RWPE1 (cell line): Measurements from ENCODE around the gene SEMA6A.

Experiments used
- CTCF ChIA-PET: fragments of 350-600 bp; sonication (Branson Sonifier 250); formaldehyde crosslinking; extraction: SDS; loops from one replicate; lab custom pipeline; 2021; lab: Yijun Ruan, JAX
- POLR2A ChIA-PET: fragments of 400-600 bp; formaldehyde crosslinking; extraction: SDS; loops from one replicate; lab custom pipeline; 2020; ENCODE audit warnings: antibody characterized with exemption; ENCODE audit not compliant: low non-redundant PET; lab: Yijun Ruan, JAX
- DNase-seq: peaks from one replicate; pipeline ENCODE4 v3.0.0; 2012; ENCODE audit warnings: low spot score
- H3K27ac ChIP-seq: fragments of 450-650 bp; 2 replicates; pipeline ENCODE4 v1.5.1; 2017
- CTCF ChIP-seq: fragments of 450-650 bp; conservative IDR thresholded peaks from 2 replicates; pipeline ENCODE4 v1.5.1; 2017; ENCODE audit warnings: low read depth, mild to moderate bottlenecking

The SEMA6A gene

GRCh38 chr5:116530276-116530675 lies 44.3 kb downstream of the SEMA6A start:
- POLR2A ChIA-PET = no interaction called here
- CTCF ChIA-PET = interaction anchor here (0.5 to 0.7 kb wide), 2 partner anchors 17 to 1805 kb away, joined by 3 to 4 read pairs; no protein-coding TSS in a partner anchor
- DNase-seq = no peak

GRCh38 chr5:116529615-116530014 lies 45.0 kb downstream of the SEMA6A start:
- TF ChIP-seq CTCF = no peak
- ChIA-PET CTCF (no interaction called here), POLR2A (no interaction called here)
- no peak for DNase-seq
- H3K27ac ChIP-seq = no peak overlapping the region

More at GRCh38 chr5:116530276-116530675, 44.3 kb downstream of the SEMA6A start:
- no peak overlapping the region for H3K27ac ChIP-seq
- TF ChIP-seq CTCF = no peak

- POLR2A ChIA-PET = no interaction called here
- TF ChIP-seq CTCF = no peak
- H3K27ac ChIP-seq = no peak overlapping the region
- CTCF ChIA-PET = no interaction called here
- DNase-seq = no peak
Measured at GRCh38 chr5:116528519-116529234, 45.9 kb downstream of the SEMA6A start.

GRCh38 chr5:116527582-116527981 lies 47.0 kb downstream of the SEMA6A start:
- no peak for DNase-seq
- CTCF ChIA-PET = no interaction called here
- no peak overlapping the region for H3K27ac ChIP-seq
- POLR2A ChIA-PET = no interaction called here
- no peak for TF ChIP-seq CTCF

- CTCF ChIA-PET = no interaction called here
- no peak overlapping the region for H3K27ac ChIP-seq
Measured at GRCh38 chr5:116525674-116526073, 48.9 kb downstream of the SEMA6A start.

GRCh38 chr5:116524966-116525365 lies 49.7 kb downstream of the SEMA6A start:
- POLR2A ChIA-PET = no interaction called here
- no peak for DNase-seq
- no peak overlapping the region for H3K27ac ChIP-seq
- CTCF ChIA-PET = interaction anchor here (0.6 to 0.8 kb wide), 3 partner anchors 45 to 378 kb away, joined by 3 to 4 read pairs (median 3); no protein-coding TSS in a partner anchor
- TF ChIP-seq CTCF = no peak

More at GRCh38 chr5:116525674-116526073, 48.9 kb downstream of the SEMA6A start:
- no peak for DNase-seq
- TF ChIP-seq CTCF = no peak
- POLR2A ChIA-PET = no interaction called here
